Caco-2 (cell line): ENCODE measurements around the gene SEC16B. TPM values are rescaled to one million over a fixed set of nuclear protein-coding genes. Genes with fewer than 3 reads are reported as not detected.

Experiments used
- BruUV-seq: library from RNA; stranded (reverse); fragments of 400-500 nt; replicated peaks from 2 replicates; lab custom pipeline; 2021; lab: Mats Ljungman, UMichigan
- CTCF ChIA-PET: fragments of 300-600 bp; sonication (Branson Sonifier 250); formaldehyde crosslinking; loops from one replicate; lab custom pipeline; 2022; ENCODE audit warnings: antibody characterized with exemption; lab: Charles Lee
- POLR2A ChIA-PET: fragments of 300-600 bp; sonication (Branson Sonifier 250); formaldehyde crosslinking; loops from one replicate; lab custom pipeline; 2022; ENCODE audit warnings: antibody characterized with exemption; lab: Charles Lee
- DNase-seq, 2 experiments: peaks; one replicate each; pipeline versions ENCODE4 v3.0.0 to v3.0.0-alpha.2; 2020 to 2022
- H3K27me3 ChIP-seq: replicated peaks from 2 replicates; pipeline ENCODE4 v1.6.0; 2011; ENCODE audit warnings: low read length; ENCODE audit not compliant: control insufficient read depth, insufficient read depth
- H3K36me3 ChIP-seq: 2 replicates; pipeline ENCODE4 v1.5.1; 2011; ENCODE audit warnings: low read length; ENCODE audit not compliant: control insufficient read depth, insufficient read depth
- H3K4me1 ChIP-seq: fragments of 250-450 bp; sonication (Bioruptor Pico); 2 replicates; pipeline ENCODE4 v1.5.1; 2020; ENCODE audit warnings: mild to moderate bottlenecking
- H3K4me3 ChIP-seq: 2 replicates; pipeline ENCODE4 v1.5.1; 2011; ENCODE audit warnings: low read depth, mild to moderate bottlenecking, control low read depth, low read length
- H3K9me3 ChIP-seq: fragments of 250-450 bp; sonication (Bioruptor Pico); 2 replicates; pipeline ENCODE4 v1.5.1; 2020; ENCODE audit warnings: mild to moderate bottlenecking, moderate library complexity
- H3K27ac Mint-ChIP-seq: one replicate; pipeline ENCODE4 v1.8.0; 2022; ENCODE audit warnings: mixed read lengths; ENCODE audit not compliant: unreplicated experiment
- H3K27me3 Mint-ChIP-seq: one replicate; pipeline ENCODE4 v1.8.0; 2022; ENCODE audit warnings: mixed read lengths; ENCODE audit not compliant: insufficient read depth, unreplicated experiment
- H3K36me3 Mint-ChIP-seq: one replicate; pipeline ENCODE4 v1.8.0; 2022; ENCODE audit warnings: mild to moderate bottlenecking, mixed read lengths; ENCODE audit not compliant: insufficient read depth, unreplicated experiment
- H3K4me1 Mint-ChIP-seq: one replicate; pipeline ENCODE4 v1.8.0; 2022; ENCODE audit warnings: low read depth, mixed read lengths; ENCODE audit not compliant: unreplicated experiment
- H3K4me3 Mint-ChIP-seq: one replicate; pipeline ENCODE4 v1.8.0; 2022; ENCODE audit warnings: mild to moderate bottlenecking, moderate library complexity, mixed read lengths; ENCODE audit not compliant: unreplicated experiment
- H3K9me3 Mint-ChIP-seq: one replicate; pipeline ENCODE4 v1.8.0; 2022; ENCODE audit warnings: mixed read lengths; ENCODE audit not compliant: unreplicated experiment
- intact Hi-C: fragments of 100-400 bp; cut with micrococcal nuclease; formaldehyde crosslinking; loops from one replicate; pipeline ENCODE4 v1.10.0; 2022; ENCODE audit not compliant: unreplicated experiment
- total RNA-seq: library from RNA; stranded (reverse); gene quantifications from 2 replicates; pipeline ENCODE4 v1.2.3, GENCODE V29; 2022
- TF ChIP-seq, protein P1 (sequence below), 2 experiments: fragments of 200-600 bp in 1 of 2; IDR thresholded peaks; 1 replicate in 1 of 2; 2 replicates in 1 of 2; pipeline versions ENCODE4 v1.5.1 to v1.8.0; 2011 to 2022; ENCODE audit warnings: antibody characterized with exemption in 1 of 2, control low read depth in 1 of 2, inconsistent platforms in 1 of 2, low read depth in 1 of 2, low read length in 1 of 2, mild to moderate bottlenecking in 1 of 2, moderate library complexity in 1 of 2; ENCODE audit not compliant: insufficient read depth in 1 of 2, severe bottlenecking in 1 of 2, unreplicated experiment in 1 of 2

SEC16B gene
- total RNA-seq, 1 experiment from 2014 or later: 0.59 TPM

DNA sequence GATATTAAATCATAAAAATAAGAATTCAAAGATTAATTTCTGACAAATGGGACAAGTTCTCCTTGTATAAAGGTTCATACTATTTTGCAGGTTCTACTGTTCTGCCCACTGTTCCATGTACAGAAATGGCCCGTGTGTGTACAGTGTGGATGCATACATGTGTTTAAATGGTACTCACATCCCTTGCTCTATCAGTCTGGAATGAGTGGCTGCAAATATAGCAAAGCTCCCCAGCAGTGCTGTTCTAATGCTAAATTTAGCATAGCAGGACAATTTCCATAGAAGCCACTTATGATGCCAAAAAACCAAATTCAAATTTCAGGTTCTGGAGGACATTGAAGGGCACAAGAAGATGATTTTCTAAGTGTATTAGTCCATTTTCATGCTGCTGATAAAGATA is 9.4 kb upstream of the SEC16B start:
- no TSS peak for BruUV-seq
- CTCF ChIA-PET: no interaction called here
- Mint-ChIP-seq H3K36me3 (no peaks in the 10 kb centered on the region), H3K4me3 (no peak overlapping the region), H3K27ac (no peak overlapping the region), H3K4me1 (no peaks in the 10 kb centered on the region), H3K27me3 (peaks cover 9% of the 10 kb centered on the region), H3K9me3 (no peaks in the 10 kb centered on the region)
- TF ChIP-seq, protein P1, sequence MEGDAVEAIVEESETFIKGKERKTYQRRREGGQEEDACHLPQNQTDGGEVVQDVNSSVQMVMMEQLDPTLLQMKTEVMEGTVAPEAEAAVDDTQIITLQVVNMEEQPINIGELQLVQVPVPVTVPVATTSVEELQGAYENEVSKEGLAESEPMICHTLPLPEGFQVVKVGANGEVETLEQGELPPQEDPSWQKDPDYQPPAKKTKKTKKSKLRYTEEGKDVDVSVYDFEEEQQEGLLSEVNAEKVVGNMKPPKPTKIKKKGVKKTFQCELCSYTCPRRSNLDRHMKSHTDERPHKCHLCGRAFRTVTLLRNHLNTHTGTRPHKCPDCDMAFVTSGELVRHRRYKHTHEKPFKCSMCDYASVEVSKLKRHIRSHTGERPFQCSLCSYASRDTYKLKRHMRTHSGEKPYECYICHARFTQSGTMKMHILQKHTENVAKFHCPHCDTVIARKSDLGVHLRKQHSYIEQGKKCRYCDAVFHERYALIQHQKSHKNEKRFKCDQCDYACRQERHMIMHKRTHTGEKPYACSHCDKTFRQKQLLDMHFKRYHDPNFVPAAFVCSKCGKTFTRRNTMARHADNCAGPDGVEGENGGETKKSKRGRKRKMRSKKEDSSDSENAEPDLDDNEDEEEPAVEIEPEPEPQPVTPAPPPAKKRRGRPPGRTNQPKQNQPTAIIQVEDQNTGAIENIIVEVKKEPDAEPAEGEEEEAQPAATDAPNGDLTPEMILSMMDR (IDR thresholded peaks at IDR 0.05; ENCODE audit: insufficient read depth in 1 of 2, low read depth in 1 of 2, low read length in 1 of 2, severe bottlenecking in 1 of 2, unreplicated experiment in 1 of 2): no peak
- Histone ChIP-seq H3K4me1 (no peaks in the 10 kb centered on the region), H3K36me3 (no peaks in the 10 kb centered on the region), H3K4me3 (no peak overlapping the region), H3K9me3 (no peaks in the 10 kb centered on the region), H3K27me3 (no peaks in the 10 kb centered on the region)
- DNase-seq: no peak
- POLR2A ChIA-PET: no interaction called here
- intact Hi-C loops: no loop called here

DNA sequence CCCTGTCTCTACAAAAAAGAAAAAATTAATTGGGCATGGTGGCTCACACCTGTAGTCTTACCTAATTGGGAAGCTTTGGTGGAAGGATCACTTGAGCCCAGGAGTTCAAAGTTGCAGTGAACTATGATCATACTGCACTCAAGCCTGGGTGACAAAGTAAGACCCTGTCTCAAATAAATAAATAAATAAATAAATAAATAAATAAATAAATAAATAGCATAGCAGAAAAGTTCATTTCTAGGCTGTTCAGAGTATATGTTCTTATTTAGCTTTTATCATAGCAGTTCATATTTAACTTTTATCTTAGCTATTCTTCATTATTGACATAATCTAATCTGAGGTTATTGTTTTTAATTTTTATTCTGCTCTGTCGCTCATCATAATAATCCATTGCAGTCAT is 8.7 kb upstream of the SEC16B start:
- no peak overlapping the region for H3K4me3 Mint-ChIP-seq
- CTCF ChIA-PET: no interaction called here
- POLR2A ChIA-PET: no interaction called here
- Histone ChIP-seq H3K4me1 (no peaks in the 10 kb centered on the region), H3K9me3 (no peaks in the 10 kb centered on the region), H3K36me3 (no peaks in the 10 kb centered on the region), H3K27me3 (no peaks in the 10 kb centered on the region), H3K4me3 (no peak overlapping the region)
- no peaks in the 10 kb centered on the region for H3K4me1 Mint-ChIP-seq
- H3K9me3 Mint-ChIP-seq: no peaks in the 10 kb centered on the region
- no TSS peak for BruUV-seq
- peaks cover 6% of the 10 kb centered on the region for H3K27me3 Mint-ChIP-seq
- H3K36me3 Mint-ChIP-seq: no peaks in the 10 kb centered on the region
- no peak for DNase-seq
- intact Hi-C loops: no loop called here
- H3K27ac Mint-ChIP-seq: no peak overlapping the region
- TF ChIP-seq, protein P1 (IDR thresholded peaks at IDR 0.05; ENCODE audit: insufficient read depth in 1 of 2, low read depth in 1 of 2, low read length in 1 of 2, severe bottlenecking in 1 of 2, unreplicated experiment in 1 of 2): no peak

DNA sequence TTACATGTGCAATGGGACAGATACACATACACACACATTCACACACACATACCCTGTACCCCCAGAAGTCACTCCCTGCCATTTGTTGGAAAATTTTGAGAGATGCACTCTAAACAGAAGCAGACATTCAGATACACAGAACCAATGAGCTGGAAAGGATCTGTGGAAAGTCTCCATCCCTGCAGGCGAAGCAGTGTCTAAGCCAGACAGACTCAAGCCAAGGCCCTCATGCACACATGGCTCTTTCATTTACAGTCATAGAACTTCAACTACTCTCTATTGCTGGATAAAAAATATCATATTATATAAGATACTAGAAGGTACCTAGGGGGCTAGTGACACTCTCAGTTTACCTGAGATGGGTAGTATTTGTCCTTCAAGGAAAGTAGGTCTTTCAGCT is 7.3 kb upstream of the SEC16B start:
- ChIA-PET POLR2A (no interaction called here), CTCF (no interaction called here)
- no peaks in the 10 kb centered on the region for H3K36me3 ChIP-seq
- TF ChIP-seq, protein P1 (IDR thresholded peaks at IDR 0.05; ENCODE audit: insufficient read depth in 1 of 2, low read depth in 1 of 2, low read length in 1 of 2, severe bottlenecking in 1 of 2, unreplicated experiment in 1 of 2): no peak
- no peak overlapping the region for H3K4me3 ChIP-seq
- Mint-ChIP-seq H3K4me3 (no peak overlapping the region), H3K9me3 (no peaks in the 10 kb centered on the region), H3K4me1 (no peaks in the 10 kb centered on the region), H3K27ac (no peak overlapping the region), H3K36me3 (no peaks in the 10 kb centered on the region), H3K27me3 (peaks cover 6% of the 10 kb centered on the region)
- intact Hi-C loops: no loop called here
- BruUV-seq: no TSS peak
- H3K27me3 ChIP-seq: no peaks in the 10 kb centered on the region
- no peaks in the 10 kb centered on the region for H3K9me3 ChIP-seq
- DNase-seq: no peak
- H3K4me1 ChIP-seq: no peaks in the 10 kb centered on the region
